Hippocampal formation (tissue), 2 donors: ENCODE results near the gene DRD2.

Experiments
- DNase-seq, 2 donors: peaks; one replicate each; lab custom pipeline; 2025; lab: John Stamatoyannopoulos, UW

The DRD2 gene

DNA sequence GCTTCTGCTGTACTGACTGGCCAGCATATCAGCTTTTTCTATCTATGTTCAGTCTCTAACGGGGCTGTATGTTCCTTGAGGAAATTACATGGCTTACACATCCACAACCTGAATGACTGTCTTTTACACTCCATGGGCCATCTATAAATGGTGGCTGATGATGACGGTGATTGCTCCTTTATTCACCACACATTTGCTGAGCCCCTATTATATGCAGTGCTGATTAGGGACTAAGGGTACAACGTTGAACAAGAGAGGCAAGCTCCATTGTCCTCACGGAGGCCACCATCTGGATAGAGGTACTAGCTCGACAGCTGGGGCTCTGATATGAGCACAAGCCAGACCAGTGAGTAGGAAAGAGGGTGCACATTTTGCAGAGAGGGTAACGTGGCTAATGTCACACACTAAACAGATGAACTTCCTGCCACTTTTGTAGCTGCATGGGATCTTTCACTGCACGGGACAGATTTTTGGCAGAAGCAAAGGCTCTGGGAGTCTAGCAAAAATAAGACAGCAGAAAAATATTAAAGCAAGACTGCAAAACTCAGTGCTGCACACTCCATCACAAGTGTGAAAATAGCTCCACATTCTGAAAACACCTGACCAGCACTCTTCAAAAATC is 30.6 kb downstream of the DRD2 start:
- no peak for DNase-seq

DNA sequence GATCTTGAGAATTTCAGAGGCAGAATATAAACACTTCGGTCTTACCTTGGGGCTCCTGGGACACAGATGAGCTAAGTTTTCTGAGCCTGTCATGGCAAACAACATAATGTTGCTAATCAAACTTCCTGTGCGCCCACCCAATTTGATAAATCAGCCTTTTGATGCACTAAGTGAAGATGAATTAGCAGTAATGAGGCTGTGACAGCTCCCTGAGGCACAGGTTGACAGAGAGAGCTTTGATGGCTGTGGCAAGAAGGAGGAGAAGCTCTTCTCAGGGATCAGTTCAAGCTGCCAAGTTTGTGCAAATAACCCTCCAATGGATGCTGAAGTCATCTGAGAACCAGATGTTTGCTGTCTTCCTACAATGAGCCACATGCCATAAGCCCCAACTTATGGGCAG is 34.4 kb downstream of the DRD2 start:
- no peak for DNase-seq

DNA sequence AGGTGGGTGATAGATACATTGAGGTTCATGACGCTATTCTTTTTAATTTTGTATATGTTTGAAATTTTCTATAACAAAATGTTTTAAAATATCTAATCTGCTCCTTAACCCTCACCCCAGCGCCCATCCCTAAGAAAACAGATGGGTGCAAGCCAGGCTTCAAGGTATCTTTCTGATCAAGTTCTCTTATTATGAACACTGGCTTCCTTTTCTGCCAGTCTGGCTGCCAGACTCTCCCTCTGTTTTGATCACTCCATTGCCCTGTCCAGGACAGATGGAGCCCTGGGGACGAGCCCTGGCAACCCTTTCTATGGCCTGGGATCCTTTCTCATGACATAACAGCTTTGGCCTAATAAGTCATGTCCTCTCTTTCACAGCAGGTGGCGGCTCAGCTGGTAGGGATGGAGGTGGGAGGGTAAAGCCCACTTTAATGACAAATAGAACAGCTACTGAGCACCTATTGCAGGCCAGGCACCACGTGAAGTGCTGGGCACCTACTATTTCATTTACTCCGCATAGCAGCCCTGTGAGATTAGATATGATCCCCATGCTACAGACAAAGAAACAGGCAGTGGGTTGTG is 38.4 kb downstream of the DRD2 start:
- DNase-seq, result no peak

DNA sequence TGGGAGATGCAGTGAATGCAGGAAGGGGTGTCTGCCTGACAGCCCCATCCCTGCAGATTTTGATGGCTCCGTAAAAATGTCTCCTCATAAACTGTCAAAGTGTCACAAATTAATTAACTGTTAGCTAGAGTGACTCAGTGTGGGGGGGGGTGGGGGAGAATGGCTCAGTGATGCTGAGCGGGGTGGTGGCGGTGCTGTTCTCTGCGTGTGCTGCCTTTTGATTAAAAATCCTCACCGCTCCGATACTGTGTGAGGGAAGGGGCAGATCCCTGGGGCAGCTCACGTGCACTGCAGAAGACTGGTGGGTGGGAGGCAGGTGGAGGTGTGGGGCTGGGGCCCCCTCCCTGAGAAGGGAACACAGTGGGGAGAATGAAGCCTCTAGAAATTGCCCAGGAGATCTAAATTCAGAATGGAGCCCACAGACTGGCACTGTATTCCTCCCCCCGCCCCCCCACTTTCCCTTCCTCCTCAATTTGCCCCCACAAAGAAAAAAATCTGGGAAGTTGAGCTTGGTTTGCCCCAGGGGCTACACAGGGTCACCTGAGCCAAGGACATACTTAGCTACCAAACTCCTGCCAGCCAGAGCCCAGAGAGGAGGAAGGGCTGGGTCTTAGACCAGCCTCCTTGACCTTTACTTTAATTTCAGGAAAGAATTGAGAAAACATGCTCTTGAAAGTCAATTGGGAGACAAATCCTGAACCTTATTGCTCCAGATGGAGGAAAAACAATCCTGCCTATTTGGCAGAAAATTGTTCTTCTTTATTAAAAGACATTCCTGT is 39.8 kb downstream of the DRD2 start:
- DNase-seq, result no peak

DNA sequence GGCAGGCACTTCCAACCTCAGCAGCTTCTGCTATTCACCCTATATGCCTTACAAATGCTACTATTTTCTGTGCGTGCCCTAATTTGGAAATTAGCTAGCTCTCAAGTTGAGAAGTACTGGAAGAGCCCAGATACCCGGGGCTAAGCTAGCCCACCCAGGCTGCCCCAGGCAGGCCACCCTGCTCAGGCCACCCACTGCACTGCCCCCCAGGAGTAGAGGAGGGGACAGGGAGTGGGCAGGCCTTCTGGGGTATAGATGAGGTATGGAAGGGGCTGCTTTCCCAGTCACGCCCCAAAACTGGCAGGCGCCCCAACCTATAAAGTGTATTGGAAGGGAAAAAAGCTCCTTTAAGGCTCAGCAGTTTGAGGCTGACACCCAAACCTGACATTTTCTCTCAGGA is 43.5 kb downstream of the DRD2 start:
- DNase-seq, result no peak

DNA sequence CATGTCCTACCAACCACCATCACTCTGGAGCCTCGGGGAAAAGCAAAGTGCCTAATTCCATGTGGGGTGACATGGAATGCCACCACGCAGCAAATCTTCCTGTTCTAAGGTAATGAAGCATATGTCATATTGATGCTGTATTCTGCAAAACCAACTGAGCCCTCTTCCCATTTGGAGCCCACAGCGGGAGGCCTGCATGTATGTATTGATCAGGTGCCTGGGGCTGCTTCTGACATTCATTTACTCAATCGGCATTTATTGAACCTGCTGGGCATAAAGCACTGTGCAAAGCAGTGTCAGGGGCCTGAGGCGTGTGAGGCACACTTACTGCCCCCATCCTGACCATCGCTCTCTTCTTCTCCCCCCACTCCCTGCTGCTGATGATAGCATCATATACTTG is 48.5 kb downstream of the DRD2 start:
- no peak for DNase-seq

DNA sequence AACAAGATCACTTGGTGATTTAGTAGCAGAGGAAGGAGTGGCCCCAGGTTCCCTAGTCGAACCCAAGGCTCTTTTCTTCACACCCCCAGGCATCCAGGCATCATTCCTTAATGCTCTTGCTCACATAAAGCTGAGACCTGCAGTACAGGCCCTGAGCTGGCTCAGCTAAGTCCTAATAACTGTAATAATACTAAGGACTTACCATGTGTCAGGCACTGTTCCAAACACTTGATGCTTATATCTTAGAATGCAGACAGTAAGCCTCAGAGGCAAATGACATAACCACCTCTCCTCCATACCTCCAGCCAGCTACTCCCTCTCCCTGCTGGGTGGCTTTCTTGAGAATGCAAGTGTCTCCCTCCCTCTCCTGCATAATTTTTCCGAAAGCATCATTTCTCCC is 54.4 kb downstream of the DRD2 start:
- no peak for DNase-seq

DNA sequence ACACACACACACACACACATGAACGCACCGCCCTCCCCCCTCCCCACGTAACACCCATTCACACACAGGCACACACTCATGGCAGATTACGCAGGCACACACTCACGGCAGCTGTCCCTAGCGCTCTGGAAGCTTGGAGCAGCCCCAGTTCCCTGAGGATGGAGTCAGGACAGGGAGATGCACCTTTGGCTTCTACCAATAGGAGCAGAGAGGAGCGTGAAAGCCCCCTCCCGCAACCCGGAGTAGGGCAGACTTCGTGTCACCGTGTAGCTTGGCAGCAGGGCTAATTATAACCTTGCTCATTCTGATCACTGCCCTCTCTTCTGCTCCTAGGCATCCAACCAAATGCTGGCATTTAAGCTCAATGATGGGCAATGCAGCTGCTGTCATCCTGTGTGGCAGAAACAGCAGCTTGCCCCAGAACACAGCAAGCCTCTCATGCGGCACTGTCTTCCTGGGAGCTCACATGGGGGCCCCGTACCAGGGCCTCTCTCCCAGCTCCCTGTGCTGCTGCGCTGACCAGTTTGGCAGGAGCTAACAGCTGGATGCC is 55.7 kb downstream of the DRD2 start:
- no peak for DNase-seq

DNA sequence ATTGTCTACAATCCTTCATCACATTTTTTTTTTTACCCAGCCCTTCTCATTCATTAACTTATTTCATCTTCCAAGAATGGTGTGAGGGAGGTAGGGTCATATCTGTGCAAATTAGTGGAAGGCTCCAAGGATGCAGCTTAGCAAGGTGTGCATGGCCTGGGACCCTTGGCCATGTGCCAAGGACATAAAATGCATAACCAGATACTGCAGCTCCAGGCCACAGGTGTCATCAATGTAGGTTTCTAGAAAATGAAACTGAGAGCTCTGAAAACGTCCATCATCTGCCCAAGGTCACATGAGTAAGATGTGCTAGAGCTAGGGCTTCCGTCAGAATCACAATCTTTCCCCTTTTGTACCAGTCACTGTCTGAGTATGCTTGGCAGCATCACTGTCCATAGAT is 57.8 kb downstream of the DRD2 start:
- no peak for DNase-seq

DNA sequence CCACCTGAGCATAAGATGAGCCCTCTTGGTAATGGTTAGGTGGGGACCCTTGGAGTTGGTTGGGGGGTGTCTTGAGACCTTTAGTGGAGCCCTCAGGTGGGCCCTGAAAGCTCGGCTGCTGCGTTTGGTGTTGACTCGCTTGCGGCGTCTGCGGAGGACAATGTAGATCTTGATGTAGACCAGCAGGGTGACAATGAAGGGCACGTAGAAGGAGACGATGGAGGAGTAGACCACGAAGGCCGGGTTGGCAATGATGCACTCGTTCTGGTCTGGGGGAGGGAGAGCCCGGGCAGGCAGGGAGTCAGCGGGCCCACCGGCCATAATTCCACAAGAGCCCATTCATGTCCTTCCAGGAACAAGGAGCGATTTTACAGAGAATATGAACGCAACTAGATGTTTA is 59.9 kb downstream of the DRD2 start:
- no peak for DNase-seq

DNA sequence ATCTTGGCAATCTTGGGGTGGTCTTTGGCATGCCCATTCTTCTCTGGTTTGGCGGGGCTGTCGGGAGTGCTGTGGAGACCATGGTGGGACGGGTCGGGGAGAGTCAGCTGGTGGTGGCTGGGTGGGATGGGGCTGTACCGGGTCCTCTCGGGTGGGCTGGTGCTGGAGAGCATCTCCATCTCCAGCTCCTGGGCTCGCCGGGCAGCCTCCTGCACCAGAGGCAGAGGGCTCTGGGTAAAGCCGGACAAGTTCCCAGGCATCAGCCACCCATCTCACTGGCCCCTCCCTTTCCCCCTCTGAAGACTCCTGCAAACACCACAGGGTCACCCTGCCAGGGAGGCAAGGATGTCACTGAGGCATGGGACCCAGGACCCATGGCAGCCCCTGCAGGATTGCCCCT is 62.5 kb downstream of the DRD2 start:
- DNase-seq, result no peak

DNA sequence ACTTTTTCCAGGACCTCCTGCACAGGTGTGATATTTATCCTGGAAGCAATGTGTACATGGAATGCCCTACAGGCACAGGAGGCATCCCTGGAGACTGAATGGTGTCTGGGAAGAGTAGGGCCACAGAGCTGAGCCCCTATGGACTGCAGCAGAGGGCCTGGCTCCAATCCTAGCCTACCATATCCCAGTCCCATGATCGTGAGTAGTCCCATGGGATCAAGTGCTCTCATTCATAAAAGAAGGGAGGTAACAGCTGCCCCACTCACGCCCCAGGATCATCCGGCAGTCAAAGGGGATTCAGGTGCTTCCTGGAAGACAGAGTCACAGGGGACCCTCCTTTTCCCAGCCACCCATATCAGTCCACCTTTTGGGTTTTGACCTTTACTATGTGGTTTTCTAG is 63.7 kb downstream of the DRD2 start:
- DNase-seq, result no peak

DNA sequence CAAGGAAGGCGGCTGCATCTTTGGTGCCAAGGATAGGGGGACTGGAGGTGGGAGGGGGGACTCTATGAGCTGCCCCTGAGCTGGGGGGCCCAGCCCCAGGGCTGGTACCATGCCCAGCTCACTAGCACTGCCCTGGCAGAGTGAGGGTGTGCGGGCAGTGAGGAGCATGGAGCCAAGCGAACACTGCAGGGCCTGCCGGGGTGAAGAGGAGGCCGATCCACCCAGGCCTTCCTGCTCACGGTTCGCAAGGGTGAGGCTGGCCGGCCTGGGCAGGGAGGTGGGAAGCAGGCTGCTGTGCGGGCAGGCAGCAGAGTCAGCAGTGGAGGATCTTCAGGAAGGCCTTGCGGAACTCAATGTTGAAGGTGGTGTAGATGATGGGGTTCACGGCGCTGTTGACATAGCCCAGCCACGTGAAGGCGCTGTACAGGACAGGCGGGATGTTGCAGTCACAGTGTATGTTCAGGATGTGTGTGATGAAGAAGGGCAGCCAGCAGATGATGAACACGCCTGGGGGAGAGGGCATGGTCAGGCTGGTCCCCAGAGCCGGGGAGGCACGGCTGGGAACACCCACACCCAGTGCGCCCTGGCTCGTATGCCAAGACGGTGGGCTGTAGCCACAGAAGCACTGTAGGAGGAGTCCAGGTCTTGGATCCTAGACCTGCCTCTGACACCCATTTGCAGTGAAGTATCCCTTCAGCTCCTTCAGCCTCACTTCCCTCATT is 64.6 kb downstream of the DRD2 start:
- DNase-seq, result no peak

DNA sequence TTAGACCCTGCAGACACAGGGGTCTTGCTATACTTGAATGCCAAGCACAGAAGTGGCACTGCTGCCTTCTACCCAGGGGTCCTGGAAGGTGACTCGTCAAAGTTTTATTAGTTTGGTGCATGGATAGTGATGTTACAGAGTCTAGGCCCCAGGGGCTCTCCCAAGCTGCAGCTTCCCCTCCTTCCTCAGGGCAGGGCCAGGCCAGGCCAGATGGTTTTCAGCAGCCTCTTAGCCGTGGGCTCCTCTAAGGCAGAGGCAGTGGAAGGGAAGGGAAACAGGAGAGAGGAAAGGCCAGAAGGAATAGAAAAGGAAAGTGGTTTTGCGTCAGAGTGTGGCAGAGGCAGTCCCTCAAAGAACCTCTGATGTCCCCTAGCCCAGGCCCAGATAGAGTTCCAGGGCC is 65.7 kb downstream of the DRD2 start:
- no peak for DNase-seq

DNA sequence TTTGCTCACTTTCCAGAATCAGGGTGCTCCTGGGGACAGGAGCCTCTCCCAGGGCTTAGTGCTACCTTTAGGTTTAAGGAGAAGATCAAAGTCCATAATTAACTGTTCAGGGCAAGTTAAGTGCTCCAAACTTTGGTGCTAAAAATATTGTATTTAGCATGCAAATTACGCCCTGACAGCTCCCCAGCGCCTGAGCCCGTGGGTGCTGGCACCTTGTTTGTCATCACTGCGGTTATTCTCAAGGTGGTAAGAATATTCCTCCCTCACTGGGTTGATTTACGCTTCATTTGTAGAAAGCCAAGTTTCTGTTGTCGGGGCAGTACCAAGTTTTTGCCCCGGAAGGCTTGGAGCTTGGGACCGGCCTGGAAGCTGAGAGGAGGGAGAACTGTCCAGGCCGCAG is 66.3 kb downstream of the DRD2 start:
- DNase-seq, result no peak

DNA sequence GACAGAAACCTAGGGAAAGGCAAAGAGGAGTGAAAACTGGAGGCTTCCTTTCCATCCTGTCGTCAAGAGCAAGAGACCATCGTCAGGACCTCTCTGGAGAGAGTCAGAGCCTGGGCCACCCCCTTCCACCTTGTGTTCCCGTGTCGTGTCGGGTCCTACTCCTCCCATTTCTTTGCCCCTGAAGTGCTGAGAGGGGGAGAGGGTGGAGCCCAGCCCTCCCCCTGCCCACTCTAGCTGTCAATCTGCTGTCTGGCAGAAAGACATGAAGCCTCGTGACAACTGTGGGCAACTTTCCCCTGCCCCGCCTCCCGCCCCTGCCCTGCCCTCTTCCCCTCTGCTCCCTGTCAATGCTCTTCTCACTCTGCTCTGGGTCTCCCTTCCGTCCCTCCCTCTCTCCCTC is 67.0 kb downstream of the DRD2 start:
- DNase-seq, result no peak

DNA sequence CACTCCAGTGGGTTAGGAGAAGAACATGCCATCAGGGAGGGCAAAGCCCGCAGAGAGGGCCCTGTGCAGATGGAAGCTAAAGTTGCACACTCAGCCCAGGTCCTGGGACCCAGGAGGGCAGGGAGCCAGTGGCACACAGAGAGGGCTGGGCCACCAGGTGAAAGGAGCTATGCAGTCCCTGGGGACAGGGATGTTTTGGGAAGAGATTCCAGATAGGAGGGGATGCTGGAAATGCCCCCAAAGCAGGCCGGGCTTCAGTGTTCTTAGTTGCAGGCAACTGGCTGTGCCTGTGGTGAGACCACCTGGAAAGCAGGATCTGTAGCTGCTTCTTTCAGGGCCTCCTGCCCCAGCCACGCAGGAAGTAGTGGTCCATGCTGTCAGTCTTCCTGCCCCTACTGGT is 68.0 kb downstream of the DRD2 start:
- DNase-seq, result no peak

DNA sequence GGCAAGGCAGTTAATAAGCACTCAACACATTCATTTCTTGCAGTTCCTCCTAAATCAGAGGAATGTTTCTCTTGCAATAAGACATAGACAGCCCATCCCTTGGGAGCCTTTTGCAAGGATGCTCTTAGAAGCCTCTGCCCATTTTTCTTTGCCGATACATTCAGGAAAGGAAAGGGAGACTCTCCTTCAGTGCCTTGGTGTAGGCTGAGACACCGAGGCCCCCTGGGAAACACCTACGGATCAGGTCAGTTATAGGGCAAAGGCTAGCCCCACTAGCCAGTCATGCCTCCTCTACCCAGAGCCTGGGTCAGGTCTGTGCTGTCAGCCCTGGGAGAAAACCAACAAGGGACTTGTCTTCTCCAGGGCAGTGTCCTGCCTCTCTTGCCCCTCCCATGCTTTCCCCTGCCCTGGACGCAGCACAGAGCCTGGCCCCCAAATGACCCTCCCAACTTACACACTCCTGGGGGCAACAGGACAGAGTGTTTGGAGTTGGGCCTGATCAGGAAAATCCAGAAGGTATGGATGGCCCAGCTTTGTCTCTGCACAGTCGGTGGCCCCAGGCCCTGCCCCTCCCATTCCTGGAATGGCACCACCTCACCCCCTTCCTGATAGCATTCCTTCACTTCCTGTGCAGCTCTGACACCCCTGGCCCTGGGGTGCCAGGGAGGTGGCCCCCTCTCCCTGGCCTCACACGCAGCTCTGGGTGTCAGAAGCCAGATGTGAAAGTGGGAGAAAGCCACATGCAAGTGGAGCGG is 69.3 kb downstream of the DRD2 start:
- DNase-seq, result no peak

DNA sequence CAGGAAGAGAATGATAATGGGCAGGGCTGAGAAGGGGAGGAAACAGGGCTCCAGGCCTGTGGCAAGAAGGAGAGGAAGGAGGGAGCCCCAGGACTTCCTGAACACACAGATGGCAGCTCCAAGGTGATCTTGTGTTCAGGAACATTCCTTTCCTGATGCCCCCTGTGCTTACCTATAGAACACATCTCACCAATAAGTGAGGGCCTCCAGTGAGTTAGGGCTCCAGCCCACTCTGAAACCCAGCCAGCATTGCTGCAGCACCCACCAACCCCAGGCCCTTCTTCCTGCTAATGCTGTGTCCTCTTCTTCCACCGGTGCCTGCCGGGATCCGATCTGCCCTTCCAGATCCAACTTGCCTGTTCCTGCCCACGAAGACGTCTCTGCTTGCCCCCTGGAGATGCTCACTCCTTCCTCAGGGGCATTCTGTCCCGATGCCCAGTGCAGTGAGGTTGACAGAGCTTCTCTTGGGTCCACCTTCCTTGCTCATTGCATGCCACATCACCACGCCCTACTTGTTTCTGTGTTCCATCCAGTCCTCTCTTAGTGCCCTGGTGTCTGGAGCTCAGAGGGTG is 70.3 kb downstream of the DRD2 start:
- no peak for DNase-seq

DNA sequence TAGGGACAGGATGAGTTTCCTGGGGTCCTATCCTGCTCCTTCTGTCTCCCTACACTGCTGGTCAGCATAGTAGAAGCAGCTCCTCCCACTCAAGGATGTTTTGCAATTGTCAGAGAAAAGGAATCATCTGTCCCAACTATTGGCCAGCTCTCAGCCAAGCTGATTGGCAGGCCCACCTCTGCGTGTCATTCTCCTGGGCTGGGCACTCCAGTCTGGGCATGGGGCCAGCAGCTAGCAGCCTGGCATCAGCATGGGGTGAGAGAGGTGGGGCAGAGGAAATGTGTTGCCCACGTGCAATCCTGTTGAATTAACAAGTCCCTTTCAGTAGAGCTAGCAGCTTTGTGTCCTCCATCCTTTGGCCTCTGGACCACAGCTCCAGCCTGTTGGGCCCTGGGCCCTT is 73.5 kb downstream of the DRD2 start:
- DNase-seq, result no peak

DNA sequence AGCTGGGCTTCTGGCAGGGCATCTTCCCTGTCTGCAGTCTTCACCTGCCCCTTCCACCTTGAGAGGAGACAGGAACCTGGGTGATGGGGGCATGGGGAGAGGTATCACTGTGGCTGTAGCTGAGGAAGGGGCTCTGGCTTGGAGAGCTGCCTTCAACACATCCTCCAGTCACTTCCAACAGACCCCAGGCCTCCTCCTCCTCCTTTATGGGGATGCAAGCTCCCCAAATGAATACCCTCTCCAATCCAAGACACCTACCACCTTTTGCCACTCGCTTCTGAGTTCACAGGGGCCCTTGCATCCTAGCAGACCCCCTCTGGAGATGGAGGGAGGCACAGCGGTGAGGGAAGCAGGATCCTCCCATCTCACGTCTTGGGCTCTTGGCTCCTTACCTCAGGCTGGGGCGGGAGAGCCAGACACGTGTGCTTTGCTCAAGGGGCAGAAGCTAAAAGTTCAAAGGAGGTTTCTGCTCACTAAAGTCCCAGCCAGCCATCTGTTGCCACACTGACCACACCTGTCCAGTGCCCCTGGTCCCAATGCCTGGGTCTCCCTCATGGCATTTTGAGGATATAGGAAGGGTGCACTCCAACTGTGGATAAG is 74.5 kb downstream of the DRD2 start:
- DNase-seq, result no peak
